Esophagus (tissue), 2 donors: ENCODE data around the gene MACROH2A2. TPM values are rescaled to one million over a fixed set of nuclear protein-coding genes. Genes with fewer than 3 reads are reported as not detected.
"Not testable (repeated sequence)": the region's sequence is repeated elsewhere in the genome, so short reads cannot be mapped to it uniquely, and the experiment has no call there.

Source experiments
- H3K27ac ChIP-seq, 2 donors: one replicate each; pipeline ENCODE4 v1.5.1; 2013; ENCODE audit warnings: low read depth in 2 of 2, mild to moderate bottlenecking in 2 of 2, inconsistent platforms in 1 of 2, low read length in 1 of 2, moderate library complexity in 1 of 2
- H3K27me3 ChIP-seq, 2 donors: one replicate each; pipeline ENCODE4 v1.6.1; 2013; ENCODE audit warnings: low read length in 2 of 2, control low read depth in 1 of 2, mild to moderate bottlenecking in 1 of 2; ENCODE audit not compliant: insufficient read depth in 2 of 2, control insufficient read depth in 1 of 2
- H3K36me3 ChIP-seq, 2 donors: one replicate each; pipeline ENCODE4 v1.6.1; 2013; ENCODE audit warnings: low read length in 1 of 2; ENCODE audit not compliant: control insufficient read depth in 2 of 2, insufficient read depth in 2 of 2
- H3K4me1 ChIP-seq, 2 donors: one replicate each; pipeline ENCODE4 v1.6.1; 2013; ENCODE audit warnings: low read length in 1 of 2; ENCODE audit not compliant: control insufficient read depth in 2 of 2, insufficient read depth in 2 of 2
- H3K4me3 ChIP-seq, 2 donors: one replicate each; pipeline ENCODE4 v1.5.1; 2013; ENCODE audit warnings: low read length in 2 of 2, mild to moderate bottlenecking in 2 of 2, low read depth in 1 of 2, moderate library complexity in 1 of 2
- H3K9me3 ChIP-seq, 2 donors: one replicate each; pipeline ENCODE4 v1.6.1; 2013; ENCODE audit warnings: mild to moderate bottlenecking in 2 of 2, low read depth in 1 of 2, low read length in 1 of 2, moderate library complexity in 1 of 2; ENCODE audit not compliant: control insufficient read depth in 2 of 2, insufficient read depth in 1 of 2
- WGBS, 2 donors: extraction: QIAGEN DNeasy Blood & Tissue Kit; methylation state at CpG; one replicate each; pipeline ENCODE4 v1.1.7; 2013; 5-methylcytosine and 5-hydroxymethylcytosine counted together
- polyA plus RNA-seq, 2 donors: library from polyadenylated mRNA; stranded (reverse); fragments of 200-250 nt; gene quantifications; one replicate each; pipeline ENCODE4 v1.2.3, GENCODE V29; 2013
- donor health status: healthy with polysubstance abuse.
- donor health status: Bipolar disorder and iron deficiency.

MACROH2A2 gene
- polyA plus RNA-seq, 2 donors: 9.4 to 17.4 TPM

- 93 to 94% methylated on average over 7 of the region's 7 CpGs for WGBS, 2 donors
Observed at GRCh38 chr10:70078937-70079336, 26.3 kb downstream of the MACROH2A2 start.

GRCh38 chr10:70080789-70081188 lies 28.1 kb downstream of the MACROH2A2 start:
- H3K4me1 ChIP-seq, H3K4me3 ChIP-seq, H3K36me3 ChIP-seq, H3K27ac ChIP-seq, H3K27me3 ChIP-seq, H3K9me3 ChIP-seq: not testable (repeated sequence)
- WGBS, 2 donors: 92 to 97% methylated on average over 2 of the region's 2 CpGs

More at GRCh38 chr10:70078937-70079336, 26.3 kb downstream of the MACROH2A2 start:
- H3K27ac ChIP-seq: no peak overlapping the region
- no peaks in the 10 kb centered on the region for H3K36me3 ChIP-seq
- H3K4me3 ChIP-seq: no peak overlapping the region
- H3K27me3 ChIP-seq: no peaks in the 10 kb centered on the region
- peaks cover 0 to 3% of the 10 kb centered on the region in 2 donors for H3K4me1 ChIP-seq
- no peaks in the 10 kb centered on the region for H3K9me3 ChIP-seq

GRCh38 chr10:70084189-70084588 lies 31.5 kb downstream of the MACROH2A2 start:
- H3K9me3 ChIP-seq: no peaks in the 10 kb centered on the region
- no peak overlapping the region for H3K27ac ChIP-seq

GRCh38 chr10:70085975-70086613 lies 33.4 kb downstream of the MACROH2A2 start:
- 90 to 91% methylated on average over 3 of the region's 3 CpGs for WGBS, 2 donors
- no peak overlapping the region for H3K27ac ChIP-seq
- H3K4me3 ChIP-seq: no peak overlapping the region
- H3K9me3 ChIP-seq: no peaks in the 10 kb centered on the region
- H3K27me3 ChIP-seq: no peaks in the 10 kb centered on the region
- H3K36me3 ChIP-seq: no peaks in the 10 kb centered on the region
- no peaks in the 10 kb centered on the region for H3K4me1 ChIP-seq

More at GRCh38 chr10:70084189-70084588, 31.5 kb downstream of the MACROH2A2 start:
- no peaks in the 10 kb centered on the region for H3K27me3 ChIP-seq
- H3K4me1 ChIP-seq: no peaks in the 10 kb centered on the region
- H3K4me3 ChIP-seq: no peak overlapping the region
- WGBS, 2 donors: 87% methylated on average over 6 of the region's 6 CpGs
- no peaks in the 10 kb centered on the region for H3K36me3 ChIP-seq

- WGBS, 2 donors: 94 to 95% methylated on average over 15 of the region's 15 CpGs
- H3K27me3 ChIP-seq: no peaks in the 10 kb centered on the region
Observed at GRCh38 chr10:70087616-70088307, 35.1 kb downstream of the MACROH2A2 start.

GRCh38 chr10:70088308-70088698 lies 35.7 kb downstream of the MACROH2A2 start:
- 85 to 87% methylated on average over 3 of the region's 3 CpGs for WGBS, 2 donors
- peaks cover 0 to 5% of the 10 kb centered on the region in 2 donors for H3K36me3 ChIP-seq
- no peaks in the 10 kb centered on the region for H3K4me1 ChIP-seq
- H3K4me3 ChIP-seq: no peak overlapping the region
- no peaks in the 10 kb centered on the region for H3K9me3 ChIP-seq
- no peaks in the 10 kb centered on the region for H3K27me3 ChIP-seq
- no peak overlapping the region for H3K27ac ChIP-seq

More at GRCh38 chr10:70087616-70088307, 35.1 kb downstream of the MACROH2A2 start:
- Histone ChIP-seq H3K27ac (no peak overlapping the region), H3K4me1 (no peaks in the 10 kb centered on the region), H3K4me3 (no peak overlapping the region), H3K9me3 (no peaks in the 10 kb centered on the region), H3K36me3 (peaks cover 0 to 3% of the 10 kb centered on the region in 2 donors)

- no peaks in the 10 kb centered on the region for H3K27me3 ChIP-seq
- 63 to 80% methylated on average over 8 of the region's 8 CpGs for WGBS, 2 donors
- H3K4me1 ChIP-seq: no peaks in the 10 kb centered on the region
- H3K36me3 ChIP-seq: peaks cover 2 to 9% of the 10 kb centered on the region in 2 donors
- no peak overlapping the region for H3K4me3 ChIP-seq
- H3K9me3 ChIP-seq: no peaks in the 10 kb centered on the region
- H3K27ac ChIP-seq: no peak overlapping the region
Observed at GRCh38 chr10:70090013-70090412, 37.4 kb downstream of the MACROH2A2 start.

GRCh38 chr10:70090951-70091350 lies 38.3 kb downstream of the MACROH2A2 start:
- H3K36me3 ChIP-seq: peaks cover 2 to 9% of the 10 kb centered on the region in 2 donors
- no peaks in the 10 kb centered on the region for H3K27me3 ChIP-seq
- H3K9me3 ChIP-seq: no peaks in the 10 kb centered on the region
- H3K4me1 ChIP-seq: no peaks in the 10 kb centered on the region
- 90 to 97% methylated on average over 5 of the region's 5 CpGs for WGBS, 2 donors
- H3K27ac ChIP-seq: no peak overlapping the region
- H3K4me3 ChIP-seq: no peak overlapping the region

- H3K27me3 ChIP-seq: no peaks in the 10 kb centered on the region
- no peaks in the 10 kb centered on the region for H3K4me1 ChIP-seq
- H3K36me3 ChIP-seq: peaks cover 2 to 12% of the 10 kb centered on the region in 2 donors
- no peaks in the 10 kb centered on the region for H3K9me3 ChIP-seq
- no peak overlapping the region for H3K4me3 ChIP-seq
- no peak overlapping the region for H3K27ac ChIP-seq
- WGBS, 2 donors: 85 to 91% methylated on average over 7 of the region's 7 CpGs
Observed at GRCh38 chr10:70092389-70092718, 39.7 kb downstream of the MACROH2A2 start.
